ENCODE results near the gene TRIP10.
"Not testable (repeated sequence)": the region's sequence is repeated elsewhere in the genome, so short reads cannot be mapped to it uniquely, and the experiment has no call there.

TRIP10 gene

DNA sequence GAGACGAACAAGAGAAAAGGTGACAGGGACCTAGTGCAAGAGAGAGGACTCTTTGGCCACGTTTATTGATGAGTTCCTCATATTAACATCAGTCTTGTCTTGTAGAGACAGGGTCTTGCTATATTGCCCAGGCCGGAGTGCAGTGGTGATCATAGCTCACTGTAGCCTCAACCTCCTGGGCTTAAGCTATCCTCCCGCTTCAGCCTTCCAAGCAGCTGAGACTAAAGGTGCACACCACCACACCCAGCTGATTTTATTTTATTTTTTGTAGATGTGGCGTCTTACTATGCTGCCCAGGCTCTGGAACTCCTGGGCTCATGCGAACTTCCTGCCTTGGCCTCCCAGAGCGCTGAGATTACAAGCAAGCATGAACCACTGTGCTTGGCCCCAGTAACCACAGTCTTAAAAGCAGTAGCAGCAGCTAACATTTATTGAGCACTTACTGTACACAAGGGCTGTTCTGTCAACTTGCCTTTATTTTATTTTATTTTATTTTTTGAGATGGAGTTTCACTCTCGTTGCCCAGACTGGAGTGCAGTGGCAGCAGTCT lies 28.8 kb downstream of the TRIP10 start:
- DNase-seq (ENCODE audit: low read depth), result no peak

DNA sequence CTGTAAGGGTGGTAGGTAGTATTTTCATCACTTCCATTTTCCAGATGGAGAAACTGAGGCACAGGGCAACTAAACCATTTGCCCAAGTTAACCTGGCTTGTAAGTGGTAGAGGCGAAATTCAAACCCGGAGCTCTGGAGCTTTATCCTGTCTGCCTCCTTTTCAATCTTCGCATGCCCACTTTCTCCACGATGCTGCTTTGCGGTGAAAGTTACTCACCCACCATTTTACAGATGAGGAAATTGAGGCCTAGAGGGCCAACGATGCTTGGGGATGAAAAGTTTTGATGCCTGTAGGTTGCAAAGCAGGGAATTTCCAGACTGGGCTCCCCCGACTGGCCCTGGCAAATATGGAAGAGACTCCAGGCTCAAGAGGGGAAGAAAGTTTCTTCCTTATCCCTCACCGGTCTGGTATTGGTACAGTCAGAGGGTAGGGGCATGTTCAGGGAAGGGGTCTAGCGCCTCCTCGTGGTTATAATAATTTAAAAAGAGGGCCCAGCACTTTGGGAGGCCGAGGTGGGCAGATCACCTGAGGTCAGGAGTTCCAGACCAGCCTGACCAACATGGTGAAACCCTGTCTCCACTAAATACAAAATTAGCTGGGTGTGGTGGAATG lies 29.6 kb downstream of the TRIP10 start:
- no peak for DNase-seq (ENCODE audit: low read depth)

- not testable (repeated sequence) for DNase-seq (ENCODE audit: low read depth)
These were observed 32.2 kb downstream of the TRIP10 start for GRCh38 chr19:6771648-6772027.

GRCh38 chr19:6772028-6772865 lies 32.8 kb downstream of the TRIP10 start, which contains the start of gene VAV1:
TSS of gene VAV1 (plus strand) at chr19:6772708. CDS start at chr19:6772808, 100 bp downstream.
- DNase-seq (ENCODE audit: low read depth), result peak; percentile 91

- no peak for DNase-seq (ENCODE audit: low read depth)
These were observed 33.4 kb downstream of the TRIP10 start for GRCh38 chr19:6772866-6773322.

DNA sequence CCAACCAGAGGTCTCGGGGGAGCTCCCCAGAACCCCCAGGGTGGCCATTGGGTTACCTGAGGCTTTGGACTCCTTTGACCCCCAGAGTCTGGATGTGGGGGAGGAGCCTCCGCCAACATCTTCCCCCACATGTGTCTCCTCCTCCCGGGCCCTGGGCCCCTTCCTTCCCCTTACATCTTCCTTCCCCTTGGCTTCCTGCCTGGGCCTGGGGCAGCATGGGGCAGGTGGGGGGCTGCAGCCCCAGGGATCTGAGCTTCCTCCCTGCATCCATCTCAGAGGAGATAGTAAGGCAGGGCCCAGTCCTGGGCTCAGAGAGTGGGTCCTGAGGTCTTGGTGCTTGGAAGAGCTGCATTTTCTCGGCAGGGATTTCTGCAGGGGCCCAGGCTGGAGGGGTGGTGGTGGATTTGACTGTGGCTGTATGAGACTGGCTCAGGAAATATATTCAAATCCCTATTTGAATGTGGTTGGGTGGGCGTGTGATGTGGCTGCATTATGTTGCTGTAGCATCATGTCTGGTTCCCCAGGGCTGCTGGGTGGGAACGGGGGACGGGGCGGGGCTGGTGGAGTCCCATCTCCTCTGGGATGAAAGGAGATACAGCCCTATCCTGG lies 33.9 kb downstream of the TRIP10 start:
- DNase-seq (ENCODE audit: low read depth), result peak; percentile 73

GRCh38 chr19:6774821-6775707 lies 35.6 kb downstream of the TRIP10 start:
- no peak for DNase-seq (ENCODE audit: low read depth)

- DNase-seq (ENCODE audit: low read depth), result not testable (repeated sequence)
These were observed 36.6 kb downstream of the TRIP10 start for GRCh38 chr19:6776045-6776444.

DNA sequence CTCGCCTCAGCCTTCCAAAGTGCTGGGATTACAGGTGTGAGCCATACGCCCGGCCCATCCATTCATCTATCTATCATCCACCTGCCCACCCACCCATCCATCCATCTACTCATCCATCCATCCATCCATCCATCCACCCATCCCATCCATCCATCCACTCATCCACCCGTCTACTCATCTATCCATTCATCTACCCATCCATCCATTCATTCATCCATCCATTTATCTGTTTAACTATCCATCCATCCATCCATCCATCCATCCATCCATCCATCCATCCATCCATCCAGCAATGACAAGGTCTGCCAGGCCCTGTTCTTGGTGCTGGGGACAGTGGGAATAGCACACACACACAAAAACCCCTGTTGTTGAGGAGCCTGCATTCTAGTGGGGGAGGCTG lies 37.5 kb downstream of the TRIP10 start:
- DNase-seq (ENCODE audit: low read depth), result no peak

GRCh38 chr19:6777434-6777833 lies 38.0 kb downstream of the TRIP10 start:
- no peak for DNase-seq (ENCODE audit: low read depth)

DNA sequence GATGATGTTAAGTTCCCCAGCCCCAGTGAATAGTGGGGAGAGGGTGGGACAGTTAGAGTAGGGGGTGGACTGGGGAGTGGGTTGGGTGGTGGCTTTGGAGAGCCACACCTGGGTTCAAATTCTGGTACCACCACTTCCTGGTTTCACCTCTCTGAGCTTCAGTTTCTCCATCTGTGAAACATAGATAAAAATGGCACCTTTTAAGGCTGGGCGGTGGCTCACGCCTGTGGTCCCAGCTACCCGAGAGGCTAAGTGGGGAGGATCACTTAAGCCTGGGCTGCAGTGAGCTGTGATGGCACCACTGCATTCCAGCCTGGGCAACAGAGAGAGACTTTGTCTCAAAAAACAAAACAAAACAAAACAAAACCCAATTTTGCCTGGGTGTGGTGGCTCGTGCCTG lies 38.9 kb downstream of the TRIP10 start:
- no peak for DNase-seq (ENCODE audit: low read depth)

DNA sequence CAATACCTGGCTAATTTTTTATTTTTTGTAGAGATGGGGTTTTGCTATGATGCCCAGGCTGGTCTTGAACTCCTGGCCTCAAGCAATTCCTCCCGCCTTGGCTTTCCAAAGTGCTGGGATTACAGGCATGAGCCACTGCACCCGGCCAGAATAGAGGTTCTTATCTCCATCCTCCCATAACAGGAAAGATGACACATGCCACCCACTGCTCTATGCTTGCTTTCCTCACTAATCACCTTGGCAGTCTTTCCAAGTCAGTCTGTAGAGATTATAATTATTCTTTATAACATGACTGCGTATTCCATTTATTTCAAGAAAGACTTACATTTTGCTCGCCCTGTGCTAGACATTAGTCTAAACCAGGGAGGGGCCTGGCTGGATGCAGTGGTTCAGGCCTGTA lies 39.7 kb downstream of the TRIP10 start:
- no peak for DNase-seq (ENCODE audit: low read depth)

DNA sequence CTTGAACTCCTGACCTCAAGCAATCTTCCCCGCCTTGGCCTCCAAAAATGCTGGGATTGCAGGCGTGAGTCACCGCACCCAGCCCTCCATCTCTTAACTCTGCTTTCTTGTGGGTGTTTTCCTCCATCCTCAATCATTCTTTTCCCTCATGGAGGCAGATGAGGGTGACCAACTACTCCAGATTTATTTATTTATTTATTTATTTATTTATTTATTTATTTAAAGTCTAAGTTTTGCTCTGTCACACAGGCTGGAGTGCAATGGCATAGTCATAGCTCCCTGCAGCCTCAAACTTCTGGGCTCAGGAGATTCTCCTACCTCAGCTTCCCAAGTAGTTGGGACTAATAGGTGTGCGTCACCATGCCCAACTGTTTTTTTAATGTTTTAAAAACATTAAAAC lies 47.9 kb downstream of the TRIP10 start:
- DNase-seq (ENCODE audit: low read depth), result no peak

DNA sequence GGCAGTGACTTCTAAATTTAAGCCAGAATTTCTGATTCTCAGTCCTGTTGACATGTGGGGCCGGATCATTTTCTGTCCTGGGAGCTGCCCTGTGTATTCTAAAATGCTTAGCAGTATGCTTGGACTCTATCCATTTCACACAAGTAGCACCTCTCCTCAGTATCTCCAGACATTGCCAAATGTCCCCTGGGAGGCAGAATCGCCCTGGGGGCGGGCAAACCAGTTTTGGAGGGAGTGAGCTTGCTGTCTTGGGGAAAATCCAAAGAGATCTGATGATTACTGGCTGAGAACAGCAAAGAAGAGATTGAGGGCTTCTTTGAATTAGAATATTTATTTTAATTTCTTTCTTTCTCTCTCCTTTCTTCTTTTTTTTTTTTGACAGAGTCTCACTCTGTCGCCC lies 49.4 kb downstream of the TRIP10 start:
- no peak for DNase-seq (ENCODE audit: low read depth)

- no peak for DNase-seq (ENCODE audit: low read depth)
These were observed 51.0 kb downstream of the TRIP10 start for GRCh38 chr19:6790194-6791128.

GRCh38 chr19:6791237-6791636 lies 51.8 kb downstream of the TRIP10 start:
- DNase-seq (ENCODE audit: low read depth), result no peak

GRCh38 chr19:6793411-6793810 lies 53.9 kb downstream of the TRIP10 start:
- DNase-seq (ENCODE audit: low read depth), result no peak

- DNase-seq (ENCODE audit: low read depth), result no peak
These were observed 54.5 kb downstream of the TRIP10 start for GRCh38 chr19:6793973-6794372.

DNA sequence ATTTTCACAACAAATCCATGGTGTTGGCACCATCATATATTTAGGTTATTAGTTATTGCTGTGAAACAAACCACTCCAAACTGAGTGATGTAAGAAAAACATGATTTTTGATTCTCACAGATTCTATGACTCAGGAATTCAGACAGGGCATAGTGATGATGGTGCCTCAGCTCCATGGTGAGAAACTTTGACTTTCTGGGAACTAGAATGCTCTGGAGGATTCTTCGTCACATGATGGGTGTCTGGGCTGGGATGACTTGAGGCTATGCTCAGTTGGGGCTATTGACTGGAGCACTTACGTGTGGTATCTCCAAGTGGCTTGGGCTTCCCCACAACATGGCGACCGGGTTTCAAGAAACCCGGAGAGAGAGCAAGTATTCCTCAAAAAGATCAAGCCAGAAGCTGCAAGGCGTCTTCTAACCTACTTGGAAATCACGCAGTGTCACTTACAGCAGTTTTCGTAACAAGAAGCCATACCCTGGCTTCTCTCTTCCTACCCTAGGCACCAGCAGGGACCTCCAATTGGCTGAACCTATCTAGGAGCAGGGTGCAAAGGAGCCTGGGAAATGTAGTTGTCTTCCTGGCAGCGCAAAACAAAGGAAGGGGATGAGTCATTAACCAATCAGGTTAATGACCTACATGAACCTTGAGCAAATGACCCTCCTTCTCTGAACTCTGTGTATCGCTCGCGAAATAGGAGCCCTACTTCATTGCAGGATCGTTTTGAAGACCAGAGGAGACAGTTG lies 55.4 kb downstream of the TRIP10 start:
- DNase-seq (ENCODE audit: low read depth), result no peak

DNA sequence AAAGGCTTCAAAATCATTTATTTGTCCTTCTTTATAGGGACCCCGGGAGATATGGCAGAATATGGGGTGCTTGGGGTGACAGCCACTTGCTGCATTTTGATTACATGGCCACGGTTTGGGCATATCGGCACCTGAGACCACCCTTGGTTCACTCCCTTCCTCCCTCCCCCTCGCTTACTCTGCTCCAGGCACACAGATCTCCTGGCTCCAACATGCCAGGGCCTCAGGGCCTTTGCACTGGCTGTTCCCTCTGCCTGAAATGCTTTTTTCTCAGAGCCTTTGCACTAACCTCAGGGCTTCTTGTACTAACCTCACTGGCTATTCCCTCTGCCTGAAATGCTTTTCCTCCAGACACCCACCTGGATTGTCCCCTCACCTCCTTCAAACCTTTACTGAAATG lies 56.8 kb downstream of the TRIP10 start:
- no peak for DNase-seq (ENCODE audit: low read depth)
